H1 (cell line): ENCODE measurements around the gene FAM83C. TPM values are rescaled to one million over a fixed set of nuclear protein-coding genes. Genes with fewer than 3 reads are reported as not detected.

Experiments
- CHD7 ChIP-seq: fragments of 300-600 bp; sonication (generic); IDR thresholded peaks from 2 replicates; pipeline ENCODE4 v1.7.1; 2012; ENCODE audit warnings: low read length, moderate library complexity, mild to moderate bottlenecking, inconsistent platforms; ENCODE audit not compliant: insufficient replicate concordance
- HDAC2 ChIP-seq, 2 experiments: fragments of 300-600 bp in 1 of 2; sonication (generic) in 1 of 2; IDR thresholded peaks; 2 replicates each; pipeline ENCODE4 v1.6.1; 2011 to 2012; ENCODE audit warnings: low read depth in 2 of 2, low read length in 2 of 2, mild to moderate bottlenecking in 2 of 2, moderate library complexity in 2 of 2, borderline replicate concordance in 1 of 2, inconsistent platforms in 1 of 2
- polyA plus RNA-seq, 7 experiments: library from polyadenylated mRNA; depleted of rRNA in 3 of 7; stranded (reverse) in 5 of 7; unstranded in 2 of 7; fragments of >200 nt in 5 of 7; fragments of 200-250 nt in 2 of 7; gene quantifications; 1 replicate in 5 of 7; 2 replicates in 1 of 7; 4 replicates in 1 of 7; pipeline versions ENCODE4 v1.2.1 to v1.2.3, GENCODE V29; 2011 to 2013; ENCODE audit warnings: missing spikeins in 2 of 7, mixed read lengths in 2 of 7
- total RNA-seq: library from RNA; stranded (reverse); fragmentation: NEBNext Ultra II Directional; extraction: Animal tissue kit (Norgen Biotek cat#: 25700); gene quantifications from 2 replicates; pipeline ENCODE4 v1.2.1, GENCODE V29; 2021

FAM83C gene
- total and polyA plus RNA-seq, 2 of the 8 experiments (the other 6 are each of a cell fraction or from before 2014, with no cell fraction given), result not detected

- TF ChIP-seq CHD7, result no peak
- no peak for TF ChIP-seq HDAC2 (IDR thresholded peaks at IDR 0.05; ENCODE audit: borderline replicate concordance in 1 of 2, low read depth in 2 of 2, low read length in 2 of 2)
- TF ChIP-seq, all 59 proteins: peak for 2
Observed at GRCh38 chr20:35264755-35265154, 27.5 kb downstream of the FAM83C start (continued).
